Measurements from ENCODE around the gene SDR42E2. TPM values are rescaled to one million over a fixed set of nuclear protein-coding genes. Genes with fewer than 3 reads are reported as not detected.

Gene SDR42E2
- total RNA-seq, 1 donor from 2014 or later: 0.10 TPM

DNA sequence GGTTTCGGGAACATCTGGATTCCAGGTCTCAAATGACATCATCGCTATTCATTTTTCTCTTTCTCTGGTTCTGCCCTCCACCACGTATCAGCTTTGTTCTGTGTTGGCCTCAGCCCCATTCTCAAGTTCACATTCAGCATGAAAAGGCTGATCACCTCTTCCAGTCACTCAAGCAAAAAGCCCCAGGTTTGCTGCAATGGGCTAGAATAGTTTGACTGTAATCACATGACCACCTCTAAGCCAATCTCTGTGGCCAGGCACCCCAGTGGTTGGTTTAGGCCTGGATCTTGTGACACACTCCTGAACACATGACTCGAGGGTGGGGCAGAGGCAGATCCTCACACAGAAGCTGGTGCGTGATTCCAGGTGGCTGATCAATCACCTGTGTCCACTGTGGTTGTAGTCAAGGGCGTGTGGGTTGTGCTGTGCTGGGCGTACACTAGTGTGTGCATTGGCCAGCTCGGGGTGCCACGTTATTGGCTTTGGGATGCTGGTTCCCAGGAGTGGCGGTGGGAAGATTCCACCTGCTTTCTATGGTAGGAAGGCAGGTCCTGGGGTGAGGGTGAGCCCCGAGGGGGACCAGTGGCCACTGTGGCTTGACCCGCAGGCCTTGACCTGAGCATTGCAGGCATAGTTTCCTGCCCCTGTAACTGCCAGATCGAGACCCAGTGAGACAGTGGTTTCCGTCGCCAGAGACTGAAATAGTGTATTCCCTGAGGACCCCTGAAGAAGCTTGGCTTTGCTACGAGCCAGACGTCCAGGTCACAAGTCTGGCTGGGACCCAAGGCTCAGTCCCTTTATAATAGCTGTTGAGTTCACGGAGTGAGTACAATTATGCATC lies 55.8 kb downstream of the SDR42E2 start:
- H3K27ac Mint-ChIP-seq (ENCODE audit: unreplicated experiment): no peak overlapping the region
- no peak for DNase-seq (ENCODE audit: low spot score)
- TF ChIP-seq, protein P1, sequence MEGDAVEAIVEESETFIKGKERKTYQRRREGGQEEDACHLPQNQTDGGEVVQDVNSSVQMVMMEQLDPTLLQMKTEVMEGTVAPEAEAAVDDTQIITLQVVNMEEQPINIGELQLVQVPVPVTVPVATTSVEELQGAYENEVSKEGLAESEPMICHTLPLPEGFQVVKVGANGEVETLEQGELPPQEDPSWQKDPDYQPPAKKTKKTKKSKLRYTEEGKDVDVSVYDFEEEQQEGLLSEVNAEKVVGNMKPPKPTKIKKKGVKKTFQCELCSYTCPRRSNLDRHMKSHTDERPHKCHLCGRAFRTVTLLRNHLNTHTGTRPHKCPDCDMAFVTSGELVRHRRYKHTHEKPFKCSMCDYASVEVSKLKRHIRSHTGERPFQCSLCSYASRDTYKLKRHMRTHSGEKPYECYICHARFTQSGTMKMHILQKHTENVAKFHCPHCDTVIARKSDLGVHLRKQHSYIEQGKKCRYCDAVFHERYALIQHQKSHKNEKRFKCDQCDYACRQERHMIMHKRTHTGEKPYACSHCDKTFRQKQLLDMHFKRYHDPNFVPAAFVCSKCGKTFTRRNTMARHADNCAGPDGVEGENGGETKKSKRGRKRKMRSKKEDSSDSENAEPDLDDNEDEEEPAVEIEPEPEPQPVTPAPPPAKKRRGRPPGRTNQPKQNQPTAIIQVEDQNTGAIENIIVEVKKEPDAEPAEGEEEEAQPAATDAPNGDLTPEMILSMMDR (IDR thresholded peaks at IDR 0.05; ENCODE audit: unreplicated experiment): no peak
- no peaks in the 10 kb centered on the region for H3K4me1 Mint-ChIP-seq (ENCODE audit: unreplicated experiment)
- peaks cover 3% of the 10 kb centered on the region for H3K36me3 Mint-ChIP-seq (ENCODE audit: low read depth, unreplicated experiment)
- no peaks in the 10 kb centered on the region for H3K9me3 Mint-ChIP-seq (ENCODE audit: unreplicated experiment)
- peaks cover 3% of the 10 kb centered on the region for H3K27me3 Mint-ChIP-seq (ENCODE audit: unreplicated experiment)
- H3K4me3 Mint-ChIP-seq (ENCODE audit: unreplicated experiment): no peak overlapping the region

DNA sequence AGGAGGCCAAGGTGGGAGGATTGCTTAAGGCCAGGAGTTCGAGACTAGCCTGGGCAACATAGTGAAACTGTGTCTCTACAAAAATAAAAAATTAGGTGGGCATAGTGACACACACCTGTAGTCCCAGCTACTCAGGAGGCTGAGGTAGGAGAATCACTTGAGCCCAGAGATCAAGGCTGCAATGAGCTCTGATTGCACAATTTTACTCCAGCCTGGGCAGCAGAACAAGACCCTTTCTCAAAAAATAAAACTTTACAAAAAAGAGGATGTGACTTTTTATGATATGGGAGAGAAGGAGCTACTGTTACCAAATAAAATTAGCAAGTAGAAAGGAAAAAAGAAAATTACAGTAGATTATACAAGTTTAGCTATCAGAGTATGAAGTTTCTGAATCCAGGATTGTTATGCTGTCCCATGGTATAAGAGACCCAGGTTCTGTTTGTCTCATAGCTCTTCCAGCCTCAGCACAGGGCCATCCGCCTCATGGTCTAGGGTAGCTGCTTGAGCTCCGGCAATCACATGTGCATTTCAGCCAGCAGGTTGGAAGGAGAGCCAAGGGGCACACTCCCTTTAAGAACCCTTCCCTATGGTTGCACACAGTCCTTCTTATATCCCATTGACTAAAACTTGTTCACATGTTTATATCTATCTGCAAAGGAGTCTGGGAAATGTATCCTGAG lies 57.2 kb downstream of the SDR42E2 start:
- H3K36me3 Mint-ChIP-seq (ENCODE audit: low read depth, unreplicated experiment): peaks cover 3% of the 10 kb centered on the region
- DNase-seq (ENCODE audit: low spot score): no peak
- H3K4me1 Mint-ChIP-seq (ENCODE audit: unreplicated experiment): no peaks in the 10 kb centered on the region
- H3K9me3 Mint-ChIP-seq (ENCODE audit: unreplicated experiment): no peaks in the 10 kb centered on the region
- H3K27ac Mint-ChIP-seq (ENCODE audit: unreplicated experiment): no peak overlapping the region
- no peak overlapping the region for H3K4me3 Mint-ChIP-seq (ENCODE audit: unreplicated experiment)
- TF ChIP-seq, protein P1 (IDR thresholded peaks at IDR 0.05; ENCODE audit: unreplicated experiment): no peak
- H3K27me3 Mint-ChIP-seq (ENCODE audit: unreplicated experiment): peaks cover 3% of the 10 kb centered on the region

DNA sequence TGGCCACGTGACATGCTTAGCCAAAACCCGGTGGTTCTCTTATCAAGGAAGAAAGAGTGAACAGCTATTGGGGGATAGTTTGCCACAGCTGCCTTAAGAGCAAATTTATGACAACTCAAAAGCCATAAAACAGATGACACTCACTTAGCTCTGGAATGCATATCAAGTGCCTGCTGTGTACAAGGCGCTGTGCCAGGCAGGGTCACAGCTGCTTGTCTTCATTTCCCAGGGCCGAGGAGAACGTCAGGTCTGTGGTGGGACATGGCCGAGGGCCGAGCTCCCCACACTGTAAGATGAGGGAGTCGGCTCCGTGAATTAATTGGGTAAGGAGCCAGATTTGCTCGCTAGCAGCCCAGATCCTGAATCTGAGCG lies 57.7 kb downstream of the SDR42E2 start:
- H3K27ac Mint-ChIP-seq (ENCODE audit: unreplicated experiment): no peak overlapping the region
- no peak overlapping the region for H3K4me3 Mint-ChIP-seq (ENCODE audit: unreplicated experiment)
- H3K4me1 Mint-ChIP-seq (ENCODE audit: unreplicated experiment): no peaks in the 10 kb centered on the region

DNA sequence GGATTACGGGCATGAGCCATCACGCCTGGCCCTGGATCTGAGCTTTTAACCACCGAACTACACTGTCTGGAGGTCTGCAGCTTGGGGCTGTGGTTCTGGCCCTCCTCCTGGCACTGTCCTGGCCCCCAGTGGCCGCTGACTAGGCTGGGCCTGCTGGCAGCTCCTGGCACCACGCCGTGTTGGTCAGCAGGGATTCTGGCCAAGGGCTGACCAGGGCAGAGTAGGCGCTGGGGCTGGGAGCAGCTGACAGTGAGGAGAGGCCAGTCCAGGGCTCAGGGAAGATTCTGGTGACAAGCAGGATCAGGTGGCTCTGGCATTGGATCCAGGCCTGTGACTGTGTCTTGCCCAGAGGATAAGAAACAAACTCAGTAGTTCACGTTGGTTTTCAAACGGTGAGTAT lies 58.4 kb downstream of the SDR42E2 start:
- TF ChIP-seq, protein P1 (IDR thresholded peaks at IDR 0.05; ENCODE audit: unreplicated experiment): no peak
- no peak overlapping the region for H3K27ac Mint-ChIP-seq (ENCODE audit: unreplicated experiment)
- no peaks in the 10 kb centered on the region for H3K4me1 Mint-ChIP-seq (ENCODE audit: unreplicated experiment)
- peaks cover 3% of the 10 kb centered on the region for H3K27me3 Mint-ChIP-seq (ENCODE audit: unreplicated experiment)
- H3K4me3 Mint-ChIP-seq (ENCODE audit: unreplicated experiment): no peak overlapping the region
- no peak for DNase-seq (ENCODE audit: low spot score)
- H3K36me3 Mint-ChIP-seq (ENCODE audit: low read depth, unreplicated experiment): peaks cover 3% of the 10 kb centered on the region
- no peaks in the 10 kb centered on the region for H3K9me3 Mint-ChIP-seq (ENCODE audit: unreplicated experiment)

More for the DNA sequence above, 57.7 kb downstream of the SDR42E2 start:
- H3K27me3 Mint-ChIP-seq (ENCODE audit: unreplicated experiment): peaks cover 3% of the 10 kb centered on the region
- no peak for DNase-seq (ENCODE audit: low spot score)
- TF ChIP-seq, protein P1 (IDR thresholded peaks at IDR 0.05; ENCODE audit: unreplicated experiment): no peak
- peaks cover 6% of the 10 kb centered on the region for H3K36me3 Mint-ChIP-seq (ENCODE audit: low read depth, unreplicated experiment)
- H3K9me3 Mint-ChIP-seq (ENCODE audit: unreplicated experiment): no peaks in the 10 kb centered on the region

DNA sequence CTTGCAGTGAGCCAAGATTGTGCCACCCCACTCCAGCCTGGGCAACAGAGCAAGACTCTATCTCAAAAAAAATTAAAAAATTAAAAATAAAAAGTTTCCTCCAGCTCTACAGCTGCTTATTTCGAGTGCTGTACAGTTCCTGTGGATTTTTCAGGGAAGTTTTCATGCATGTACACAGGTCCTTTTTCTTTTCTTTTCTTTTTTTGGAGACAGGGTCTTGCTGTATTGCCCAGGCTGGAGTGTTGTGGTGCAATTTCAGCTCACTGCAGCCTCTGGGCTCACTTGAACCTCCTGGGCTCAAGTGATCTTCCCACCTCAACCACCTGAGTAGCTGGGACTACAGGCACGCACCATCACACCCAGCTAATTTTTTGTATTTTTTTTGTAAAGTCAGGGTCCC lies 59.7 kb downstream of the SDR42E2 start:
- TF ChIP-seq, protein P1 (IDR thresholded peaks at IDR 0.05; ENCODE audit: unreplicated experiment): no peak
- peaks cover 1% of the 10 kb centered on the region for H3K27me3 Mint-ChIP-seq (ENCODE audit: unreplicated experiment)
- no peak overlapping the region for H3K27ac Mint-ChIP-seq (ENCODE audit: unreplicated experiment)
- H3K9me3 Mint-ChIP-seq (ENCODE audit: unreplicated experiment): no peaks in the 10 kb centered on the region
- no peak overlapping the region for H3K4me3 Mint-ChIP-seq (ENCODE audit: unreplicated experiment)
- H3K4me1 Mint-ChIP-seq (ENCODE audit: unreplicated experiment): no peaks in the 10 kb centered on the region
- peaks cover 3% of the 10 kb centered on the region for H3K36me3 Mint-ChIP-seq (ENCODE audit: low read depth, unreplicated experiment)
- no peak for DNase-seq (ENCODE audit: low spot score)
